GM18498 (cell line): ENCODE results near the gene HRH1.
"Not testable (repeated sequence)": the region's sequence is repeated elsewhere in the genome, so short reads cannot be mapped to it uniquely, and the experiment has no call there.

Experiments
- ATAC-seq: cut with Tn5 transposase; IDR thresholded peaks from one replicate; pipeline ENCODE4 v1.9.1; 2021; ENCODE audit warnings: mild to moderate bottlenecking, moderate library complexity; ENCODE audit not compliant: unreplicated experiment

HRH1 gene

DNA sequence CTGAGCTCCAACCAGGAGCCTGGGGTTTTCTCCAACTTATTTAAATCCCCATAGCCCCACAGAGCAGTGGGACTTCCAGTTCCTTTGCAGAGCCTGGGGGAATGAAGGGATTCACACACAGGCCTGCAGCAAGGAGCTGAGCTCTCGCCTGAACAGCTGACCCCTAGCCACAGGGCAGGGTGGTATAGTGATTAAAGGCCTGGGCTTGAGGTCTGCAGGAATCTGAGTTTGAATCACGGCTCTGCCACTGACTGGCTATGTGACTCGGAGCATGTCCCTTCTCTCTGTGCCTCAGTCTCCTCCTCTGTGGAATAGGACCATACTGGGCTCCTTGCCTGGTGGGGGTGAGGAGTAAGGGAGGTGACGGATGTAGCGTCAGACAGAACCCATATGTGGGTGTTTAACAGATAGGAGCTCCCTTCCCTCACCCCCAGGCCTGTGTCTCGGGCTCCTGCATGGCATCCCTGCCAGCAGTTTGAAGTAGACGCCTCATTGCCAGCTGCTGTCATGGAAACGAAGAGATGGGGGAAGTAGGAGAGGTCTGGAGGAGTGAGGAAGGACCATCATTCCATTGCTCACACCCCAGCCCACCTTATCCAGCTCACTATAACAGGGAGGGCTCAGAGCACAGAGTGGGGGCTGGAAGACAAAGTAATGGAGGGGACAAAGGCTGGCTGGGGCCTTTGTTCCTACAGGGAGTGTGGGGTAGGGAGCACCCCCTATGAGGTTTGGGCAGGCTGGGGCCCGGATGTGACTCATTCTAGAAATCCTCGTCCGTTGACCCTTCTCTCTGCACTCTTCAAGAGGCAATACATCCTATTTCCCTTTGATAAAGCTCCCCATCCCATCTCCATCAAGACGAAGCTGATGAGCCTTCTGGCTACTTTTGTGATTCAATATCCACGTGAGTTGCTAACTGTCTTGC lies 14.8 kb downstream of the HRH1 start:
- ATAC-seq: no peak

DNA sequence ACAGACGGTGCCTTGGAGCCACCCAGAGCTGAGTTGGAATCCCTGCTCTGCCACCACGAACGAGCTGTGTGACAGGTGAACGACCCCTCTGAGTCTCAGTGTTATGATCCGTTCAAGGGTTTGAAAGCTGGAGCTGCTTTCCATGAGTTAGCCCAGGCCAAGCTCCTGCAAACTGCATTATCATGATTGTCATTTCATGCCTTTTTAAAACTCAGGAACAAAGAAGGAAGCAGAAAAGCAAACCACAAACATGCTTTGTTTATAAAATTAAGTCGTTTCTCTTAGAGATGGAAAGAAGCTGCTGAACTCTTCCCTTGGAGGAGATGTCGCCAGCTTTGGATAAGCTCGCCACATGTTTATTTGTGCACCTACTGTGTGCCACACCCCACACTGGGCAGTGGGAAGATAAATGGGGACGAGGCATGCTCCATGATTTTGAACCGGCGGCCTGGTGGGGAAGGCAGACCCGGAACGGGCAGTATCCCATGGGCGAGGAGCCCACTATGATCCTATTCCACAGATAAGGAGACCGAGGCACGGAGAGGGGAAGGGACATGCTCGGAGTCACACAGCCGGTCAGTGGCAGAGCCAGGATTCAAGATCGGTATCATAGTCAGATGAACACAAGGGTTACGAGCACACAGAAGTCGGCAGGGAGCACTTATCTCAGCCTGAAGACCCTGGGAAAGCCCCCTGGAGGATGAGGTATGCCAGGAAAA lies 15.9 kb downstream of the HRH1 start:
- ATAC-seq: no peak

DNA sequence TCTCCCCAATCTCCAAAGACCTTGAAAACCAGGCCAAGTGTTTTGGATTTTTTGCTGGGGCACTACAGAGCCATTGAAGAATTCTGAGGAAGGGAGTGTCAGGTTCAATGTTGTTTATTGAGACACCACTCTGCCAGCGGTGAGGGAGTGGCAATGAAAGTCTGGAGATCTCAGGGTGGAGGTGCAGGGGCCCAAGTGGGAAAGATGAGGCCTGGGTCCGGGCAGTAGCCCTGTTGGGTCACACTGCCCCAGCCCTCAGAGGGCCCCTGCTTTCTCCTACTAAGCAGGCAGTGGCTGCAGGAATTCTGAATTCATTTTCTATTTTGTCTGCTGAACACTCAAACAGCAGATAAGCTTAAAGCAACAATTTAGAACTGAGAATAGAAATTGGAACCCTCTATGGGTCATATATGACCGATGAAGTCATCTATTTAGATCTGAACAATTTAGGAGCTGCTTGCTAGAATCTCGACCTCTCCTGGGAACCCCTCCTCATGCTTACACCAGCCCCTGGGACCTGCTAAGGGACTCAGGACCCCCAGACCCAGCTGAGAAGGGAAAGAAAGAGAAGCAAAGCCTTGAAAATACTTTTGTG lies 17.9 kb downstream of the HRH1 start:
- ATAC-seq: no peak

DNA sequence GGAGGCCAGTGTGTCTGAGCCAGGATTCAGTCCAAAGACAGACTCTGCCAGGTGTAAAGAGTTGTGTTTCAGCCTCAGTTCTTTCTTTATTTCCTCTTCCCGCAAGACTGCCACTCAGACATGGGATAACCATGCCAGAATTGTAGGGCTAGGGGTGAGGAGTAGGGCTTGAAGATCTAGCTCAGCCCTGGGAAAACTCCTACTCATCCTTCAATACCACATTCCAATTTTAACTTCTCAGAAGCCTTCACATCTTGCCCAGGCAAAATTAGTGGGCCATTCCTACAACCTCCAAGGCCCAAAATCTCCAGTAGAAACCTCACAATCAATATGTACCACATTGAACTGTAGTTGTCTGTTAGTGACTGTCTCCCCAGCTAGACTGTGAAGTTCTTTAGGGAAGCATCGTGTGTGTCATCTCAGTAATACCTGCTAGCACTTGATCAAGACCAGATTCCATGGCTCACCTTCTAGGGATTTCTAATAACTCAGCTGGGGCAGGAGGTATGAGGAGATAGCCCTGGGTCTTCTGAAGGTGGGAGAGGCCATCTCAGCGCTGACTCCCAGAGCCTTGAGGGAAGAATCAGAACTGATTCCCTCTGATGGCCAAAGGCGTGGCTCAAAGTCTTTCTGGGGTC lies 19.7 kb downstream of the HRH1 start:
- ATAC-seq: no peak

DNA sequence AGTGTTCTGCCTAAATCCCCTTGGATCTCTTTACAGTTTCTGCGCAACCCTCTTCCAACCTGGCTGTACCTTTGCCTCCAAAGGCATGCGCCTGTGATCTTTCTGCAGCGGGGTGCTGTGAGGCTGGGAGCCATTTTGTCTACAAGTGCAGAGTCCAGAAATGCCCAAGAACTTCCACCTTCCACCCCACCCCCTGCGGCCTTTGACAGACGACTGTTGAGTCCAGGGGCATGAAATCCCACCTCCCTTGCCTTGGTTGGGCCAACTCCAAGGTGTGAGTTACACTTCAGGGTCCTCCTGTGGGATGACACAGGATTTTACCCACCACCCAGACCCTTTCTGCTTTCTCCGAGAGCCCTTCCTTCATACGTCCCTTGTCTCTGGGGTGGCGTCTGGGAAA lies 24.1 kb downstream of the HRH1 start:
- no peak for ATAC-seq

DNA sequence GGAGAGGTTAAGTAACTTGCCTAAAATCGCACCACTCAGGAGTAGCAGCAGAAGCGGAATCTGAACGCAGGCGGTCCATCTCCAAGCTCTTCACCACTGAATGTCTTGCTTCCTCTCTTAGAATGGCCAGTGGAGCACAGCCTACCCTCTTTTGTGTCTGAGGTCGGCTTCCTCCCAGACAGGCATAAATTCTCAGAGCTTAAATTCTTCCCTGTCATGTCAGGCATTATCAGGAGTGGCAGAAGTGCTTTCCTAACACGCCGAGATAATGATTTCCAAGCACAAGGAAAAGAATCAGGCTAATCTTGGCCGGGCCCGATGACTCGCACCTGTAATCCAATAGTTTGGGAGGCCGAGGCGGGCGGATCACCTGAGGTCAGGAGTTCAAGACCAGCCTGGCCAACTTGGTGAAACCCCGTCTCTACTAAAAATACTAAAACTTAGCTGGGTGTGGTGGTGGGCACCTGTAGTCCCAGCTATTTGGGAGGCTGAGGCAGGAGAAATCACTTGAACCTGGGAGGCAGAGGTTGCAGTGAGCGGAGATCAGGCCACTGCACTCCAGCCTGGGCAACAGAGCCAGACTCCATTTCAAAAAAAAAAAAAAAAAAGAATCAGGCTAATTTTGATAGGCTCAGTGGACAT lies 30.2 kb downstream of the HRH1 start:
- ATAC-seq: not testable (repeated sequence)

DNA sequence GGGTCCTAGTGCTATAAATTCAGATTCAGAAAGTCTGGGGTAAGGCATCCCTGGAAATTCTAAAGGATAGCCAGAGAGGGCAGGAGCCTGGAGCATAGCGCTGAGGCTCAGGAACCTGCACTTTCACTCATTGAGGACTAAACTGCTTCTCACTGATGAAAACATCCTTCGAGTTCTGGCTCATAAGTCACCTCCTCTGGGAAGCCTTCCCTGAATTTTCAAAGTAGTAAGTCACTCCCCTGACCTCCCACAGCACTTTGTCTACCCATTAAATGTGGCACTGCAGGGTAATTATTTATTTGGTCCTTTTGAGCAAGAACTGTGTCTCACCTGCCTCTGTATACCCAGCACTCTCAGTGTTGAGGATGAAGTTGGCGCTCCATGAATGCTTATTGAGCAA lies 30.9 kb downstream of the HRH1 start:
- ATAC-seq: no peak

DNA sequence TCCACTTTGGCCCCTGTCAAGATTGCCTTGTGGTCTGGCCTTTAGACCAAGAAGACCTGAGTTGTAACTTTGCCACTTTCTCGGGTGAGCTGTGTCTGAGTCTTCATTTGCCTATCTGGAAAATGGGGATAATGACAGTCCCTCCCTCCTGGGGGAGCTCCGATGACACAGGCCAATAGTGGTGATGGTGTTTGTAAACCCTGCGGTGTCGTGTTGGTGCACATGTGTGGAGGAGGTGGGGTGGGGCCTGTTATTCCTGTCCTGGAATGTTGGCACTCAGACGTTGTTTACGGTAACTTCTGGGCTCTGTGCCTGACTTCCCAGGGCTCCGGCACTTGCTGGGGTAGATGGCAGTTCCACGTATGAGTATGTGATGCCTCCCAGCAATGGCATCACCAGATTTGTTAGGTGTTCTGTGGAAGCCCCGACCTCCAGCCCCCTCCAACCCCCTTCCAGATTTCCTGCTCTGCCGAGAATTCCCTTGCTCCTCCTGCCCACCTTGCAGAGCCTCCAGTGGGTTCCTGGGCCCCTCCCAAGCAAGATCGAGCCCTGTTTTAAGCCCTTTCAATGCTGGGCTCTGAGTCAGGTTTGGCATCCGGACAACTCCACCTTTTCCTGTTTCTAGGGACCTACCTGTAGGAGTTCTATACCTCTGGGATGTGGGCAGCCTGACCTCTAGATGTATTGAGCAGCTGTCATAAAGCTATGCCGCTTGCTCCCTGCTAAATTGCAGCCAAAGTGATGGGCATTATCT lies 31.4 kb downstream of the HRH1 start:
- no peak for ATAC-seq

DNA sequence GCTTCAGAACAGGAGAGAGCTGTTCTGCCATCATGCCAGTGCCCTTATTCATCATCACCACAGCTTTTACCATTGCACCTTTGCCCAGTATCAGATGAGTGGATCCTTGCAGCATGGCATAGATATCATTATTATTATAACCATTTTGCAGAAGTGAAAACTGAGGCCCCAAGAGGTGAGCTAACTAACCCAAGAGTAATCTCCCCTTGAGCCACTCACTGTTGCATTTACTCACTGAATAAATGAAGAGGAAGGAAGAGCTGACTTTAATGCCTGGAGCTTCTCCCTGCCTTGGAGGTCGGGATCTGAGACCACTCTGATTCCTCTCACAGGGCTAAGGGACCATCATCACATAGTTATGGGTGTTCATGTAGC lies 32.0 kb downstream of the HRH1 start:
- ATAC-seq: no peak

DNA sequence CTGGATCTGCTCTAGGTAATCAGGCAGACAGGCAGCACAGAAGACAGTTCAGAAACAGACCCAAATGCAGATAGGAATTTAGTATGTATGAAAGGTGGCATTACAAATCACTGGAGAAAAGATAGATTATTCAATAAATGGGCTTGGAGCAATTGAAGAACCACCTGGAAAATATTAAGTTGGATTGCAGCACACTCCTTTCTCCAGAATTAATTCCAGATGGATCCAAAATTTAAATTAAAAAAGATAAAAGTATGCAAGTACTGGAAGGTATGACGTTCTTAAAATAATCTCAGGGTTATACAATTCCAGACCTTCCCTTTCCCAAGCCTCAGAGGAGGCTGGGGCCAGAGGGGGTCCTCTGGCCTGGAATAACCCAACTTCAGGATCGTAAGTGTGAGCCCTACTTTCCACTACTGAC lies 32.5 kb downstream of the HRH1 start:
- ATAC-seq: no peak

DNA sequence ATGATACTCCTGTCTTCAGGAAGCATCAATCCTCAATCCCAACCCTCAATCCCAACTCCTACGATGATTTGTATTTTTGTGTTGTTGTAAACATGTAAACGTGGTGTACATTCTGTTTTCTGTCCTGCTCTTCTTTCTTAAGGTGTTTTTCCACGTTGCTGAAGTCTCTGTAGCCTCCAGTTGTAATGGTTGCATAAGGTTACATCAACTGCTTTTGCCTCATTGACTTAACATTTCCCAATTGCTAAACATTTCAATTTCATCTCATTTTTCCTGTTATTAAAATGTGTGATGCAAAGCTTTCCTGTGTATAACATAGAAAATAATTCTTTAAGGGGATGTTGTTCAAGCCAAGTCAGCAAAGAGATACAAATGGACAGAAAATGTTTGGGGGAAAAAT lies 33.4 kb downstream of the HRH1 start:
- ATAC-seq: no peak

DNA sequence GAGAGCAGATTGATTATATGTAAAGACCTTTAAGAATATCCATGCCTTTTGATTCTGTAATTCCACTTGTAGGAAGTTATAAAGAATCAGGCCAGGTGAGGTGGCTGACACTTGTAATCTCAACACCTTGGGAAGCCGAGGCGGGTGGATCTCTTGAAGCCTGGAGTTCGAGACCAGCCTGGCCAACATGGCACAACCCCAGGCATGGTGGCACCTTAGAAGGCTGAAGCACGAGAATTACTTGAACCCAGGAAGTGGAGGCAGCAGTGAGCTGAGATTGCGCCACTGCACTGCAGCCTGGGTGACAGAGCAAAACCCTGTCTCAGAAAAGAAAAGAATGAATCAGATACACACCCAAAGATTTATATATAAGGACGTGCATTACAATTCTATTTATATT lies 33.9 kb downstream of the HRH1 start:
- no peak for ATAC-seq

DNA sequence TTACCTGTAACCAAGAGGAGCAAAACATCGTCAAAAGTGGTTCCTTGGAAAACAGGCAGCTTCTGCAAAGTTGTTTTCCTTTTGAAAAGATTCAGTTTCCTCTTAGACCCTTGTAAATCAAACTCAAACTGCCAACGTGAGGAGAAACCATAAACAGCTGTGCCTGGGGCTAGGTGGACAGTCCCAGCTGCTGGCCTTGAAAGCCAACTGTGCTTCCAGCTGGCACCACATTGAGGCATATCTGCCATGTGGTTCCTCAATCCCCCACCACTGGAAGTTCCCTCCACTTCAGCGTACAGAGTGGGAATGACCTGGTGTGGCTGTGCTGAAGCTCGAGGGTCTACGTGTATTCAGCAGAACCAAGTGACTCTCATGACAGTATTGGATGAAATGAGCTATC lies 40.9 kb downstream of the HRH1 start:
- no peak for ATAC-seq

DNA sequence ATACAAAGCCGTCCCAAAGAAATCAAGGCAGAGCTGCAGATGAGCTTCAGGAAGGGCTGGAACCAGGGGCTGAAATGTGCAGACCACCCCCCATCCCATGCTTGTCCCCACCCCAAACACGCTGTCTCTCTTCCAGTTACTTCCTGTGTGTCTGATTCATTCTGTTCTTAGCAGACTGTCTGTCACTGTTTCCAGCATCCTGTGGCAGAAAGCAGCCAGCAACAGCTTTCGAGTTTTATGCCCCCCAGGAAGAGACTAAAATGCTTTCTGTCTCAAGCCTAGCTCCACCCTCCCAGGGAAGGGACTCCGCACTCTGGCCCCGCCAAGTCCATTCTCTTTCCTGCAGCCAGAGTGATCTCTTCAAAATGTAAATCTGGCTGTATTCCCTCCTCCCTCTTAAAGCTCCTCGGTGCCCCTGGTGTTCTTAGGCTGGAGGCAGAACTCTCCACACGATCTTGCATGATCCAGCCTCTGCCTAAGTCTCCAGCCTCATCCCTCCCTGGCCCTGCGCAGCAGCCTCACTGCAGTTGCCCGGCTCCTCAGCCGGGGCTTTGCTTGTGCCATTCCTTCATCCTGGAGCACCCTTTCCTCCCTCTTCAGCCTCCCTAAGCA lies 41.5 kb downstream of the HRH1 start:
- no peak for ATAC-seq

DNA sequence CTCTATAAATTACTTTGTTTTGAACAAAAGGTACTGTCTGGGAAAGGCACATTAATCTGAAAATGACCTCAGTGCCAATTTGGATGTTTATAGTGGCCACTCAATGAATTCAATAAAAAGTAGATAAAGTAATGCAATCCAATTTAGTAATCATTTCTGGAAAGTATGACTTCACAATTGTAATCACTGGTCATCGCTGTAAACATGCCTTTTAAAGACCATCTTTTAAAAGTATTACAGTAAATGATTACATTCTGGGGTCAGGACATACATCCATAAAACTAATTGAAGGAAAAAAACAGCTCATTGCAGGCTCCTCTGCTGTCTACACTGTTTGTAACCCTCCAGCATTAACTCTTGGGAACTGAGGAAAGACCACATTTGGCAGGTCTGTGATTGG lies 43.2 kb downstream of the HRH1 start:
- ATAC-seq: no peak

DNA sequence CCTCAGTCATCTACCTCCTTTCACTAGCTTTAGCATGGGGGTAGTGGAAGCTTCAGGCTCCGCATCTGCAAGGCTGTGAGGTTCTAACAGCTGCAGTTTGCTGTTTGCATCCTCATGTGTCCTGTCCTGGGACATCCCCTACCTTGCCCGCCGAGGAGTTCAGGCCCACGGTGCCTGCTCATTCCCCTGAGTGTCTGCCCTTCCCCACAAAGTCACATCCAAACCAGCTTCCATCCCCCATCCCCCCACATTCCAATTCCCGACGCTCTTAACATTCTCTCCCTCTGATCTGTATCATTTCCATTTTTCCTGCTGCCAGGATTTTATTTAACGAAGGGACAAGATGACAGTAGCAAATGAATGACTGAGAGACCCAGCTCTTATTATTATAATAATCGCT lies 43.8 kb downstream of the HRH1 start:
- no peak for ATAC-seq

DNA sequence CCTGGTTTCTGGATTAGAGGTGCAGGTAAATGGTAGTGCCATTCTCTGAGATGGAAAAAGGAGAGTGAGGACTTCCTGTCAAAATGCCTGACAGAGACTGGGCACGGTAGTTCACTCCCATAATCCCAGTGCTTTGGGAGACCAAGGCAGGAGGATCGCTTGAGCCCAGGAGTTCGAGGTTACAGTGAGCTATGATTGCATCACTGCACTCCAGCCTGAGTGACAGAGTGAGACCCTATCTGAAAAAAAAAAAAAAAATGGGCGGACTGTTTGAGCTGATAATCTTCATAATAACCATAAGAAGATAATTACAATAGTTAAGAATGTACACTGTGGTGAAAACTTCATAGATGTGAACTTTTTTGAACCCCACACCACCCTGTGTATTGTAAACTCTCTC lies 44.2 kb downstream of the HRH1 start:
- ATAC-seq: no peak

DNA sequence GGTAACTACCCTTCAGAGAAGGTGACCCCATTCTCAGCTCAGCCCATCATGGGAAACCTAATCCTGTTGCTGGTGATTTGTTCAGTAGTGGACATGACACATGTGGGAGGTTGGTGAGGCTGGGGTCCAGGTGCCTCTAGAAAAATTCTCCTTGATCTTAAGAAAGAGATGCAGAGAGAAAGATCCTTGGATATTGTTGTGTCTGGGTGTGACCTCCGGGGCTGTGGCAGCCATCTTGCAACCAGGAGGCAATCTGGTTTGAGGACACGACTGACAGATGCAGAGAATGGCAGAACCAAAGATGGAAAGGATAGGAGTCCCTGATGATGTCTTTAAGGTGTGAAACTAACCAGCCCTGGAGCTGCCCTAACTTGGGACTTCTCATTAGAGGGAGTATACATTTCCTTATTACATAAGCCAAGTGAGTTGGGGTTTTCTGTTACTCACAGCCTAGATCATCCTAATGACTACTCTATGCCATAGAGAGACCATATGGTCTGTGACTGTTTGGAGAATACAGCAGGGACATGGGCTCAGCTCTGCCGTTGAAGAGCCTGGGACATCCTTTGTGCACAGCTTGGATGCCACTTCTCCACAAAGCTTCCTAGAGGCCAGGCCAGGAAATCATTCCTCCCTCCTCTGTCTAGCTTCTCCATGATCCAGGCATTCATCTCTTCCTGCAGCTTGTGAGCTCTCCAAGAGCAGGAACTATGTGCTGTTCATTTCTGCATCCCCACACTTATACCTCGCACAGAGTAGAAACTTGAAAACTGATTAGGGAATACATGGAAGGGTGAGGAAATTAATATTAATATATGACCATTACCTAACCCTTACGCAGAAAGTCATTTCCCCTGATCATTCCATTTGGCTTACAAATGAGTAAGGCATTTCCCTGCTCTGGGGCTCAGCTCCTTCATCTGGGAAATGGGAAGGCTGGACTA lies 45.9 kb downstream of the HRH1 start:
- no peak for ATAC-seq
